Fibroblast of pulmonary artery (primary cell): ENCODE measurements around the gene TMC6.

Source experiments
- DNase-seq: peaks from one replicate; pipeline ENCODE4 v3.0.0-alpha.2; 2010; ENCODE audit warnings: low read depth
- H3K4me3 ChIP-seq: replicated peaks from 2 replicates; pipeline ENCODE4 v1.5.1; 2011; ENCODE audit warnings: low read depth, mild to moderate bottlenecking, control low read depth, low read length, moderate library complexity
- TF ChIP-seq, protein P1 (sequence below): IDR thresholded peaks from 2 replicates; pipeline ENCODE4 v1.5.1; 2011; ENCODE audit warnings: mild to moderate bottlenecking, control low read depth, low read length, inconsistent platforms; ENCODE audit errors: missing control alignments

The TMC6 gene

DNA sequence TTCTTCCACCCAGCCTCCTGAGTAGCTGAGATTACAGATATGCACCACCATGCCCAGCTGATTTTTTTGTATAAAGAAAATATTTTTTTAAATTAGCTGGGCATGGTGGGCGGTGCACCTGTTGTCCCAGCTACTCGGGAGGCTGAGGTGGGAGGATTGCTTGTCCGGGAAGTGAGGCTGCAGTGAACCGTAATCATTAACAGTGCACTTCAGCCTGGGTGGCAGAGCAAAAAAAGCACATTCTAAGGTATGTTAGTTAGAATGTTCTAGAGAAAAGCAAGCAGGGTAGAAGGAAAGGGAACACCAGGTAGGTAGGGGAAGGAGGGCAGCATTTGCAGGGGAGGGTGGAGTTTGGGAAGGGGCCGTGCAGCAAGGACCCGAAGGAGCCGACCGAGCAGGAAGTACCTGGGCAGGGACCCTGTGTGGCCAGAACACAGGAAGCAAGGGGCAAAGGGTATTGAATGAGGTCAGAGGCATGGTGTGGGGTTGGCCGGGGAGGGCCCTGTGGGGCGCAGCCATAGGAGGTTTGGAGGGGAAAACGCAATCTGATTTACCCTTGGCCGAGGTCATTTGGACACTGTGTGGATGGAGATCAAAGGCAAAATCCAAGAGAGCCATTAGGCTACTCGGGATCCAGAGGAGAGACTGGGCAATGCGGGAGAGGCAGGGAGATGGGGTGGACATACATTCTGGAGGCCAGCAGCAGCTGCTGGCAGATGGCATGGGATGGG, 19.9 kb upstream of the TMC6 start:
- DNase-seq: no peak
- H3K4me3 ChIP-seq: no peak overlapping the region
- TF ChIP-seq, protein P1, sequence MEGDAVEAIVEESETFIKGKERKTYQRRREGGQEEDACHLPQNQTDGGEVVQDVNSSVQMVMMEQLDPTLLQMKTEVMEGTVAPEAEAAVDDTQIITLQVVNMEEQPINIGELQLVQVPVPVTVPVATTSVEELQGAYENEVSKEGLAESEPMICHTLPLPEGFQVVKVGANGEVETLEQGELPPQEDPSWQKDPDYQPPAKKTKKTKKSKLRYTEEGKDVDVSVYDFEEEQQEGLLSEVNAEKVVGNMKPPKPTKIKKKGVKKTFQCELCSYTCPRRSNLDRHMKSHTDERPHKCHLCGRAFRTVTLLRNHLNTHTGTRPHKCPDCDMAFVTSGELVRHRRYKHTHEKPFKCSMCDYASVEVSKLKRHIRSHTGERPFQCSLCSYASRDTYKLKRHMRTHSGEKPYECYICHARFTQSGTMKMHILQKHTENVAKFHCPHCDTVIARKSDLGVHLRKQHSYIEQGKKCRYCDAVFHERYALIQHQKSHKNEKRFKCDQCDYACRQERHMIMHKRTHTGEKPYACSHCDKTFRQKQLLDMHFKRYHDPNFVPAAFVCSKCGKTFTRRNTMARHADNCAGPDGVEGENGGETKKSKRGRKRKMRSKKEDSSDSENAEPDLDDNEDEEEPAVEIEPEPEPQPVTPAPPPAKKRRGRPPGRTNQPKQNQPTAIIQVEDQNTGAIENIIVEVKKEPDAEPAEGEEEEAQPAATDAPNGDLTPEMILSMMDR: no peak

DNA sequence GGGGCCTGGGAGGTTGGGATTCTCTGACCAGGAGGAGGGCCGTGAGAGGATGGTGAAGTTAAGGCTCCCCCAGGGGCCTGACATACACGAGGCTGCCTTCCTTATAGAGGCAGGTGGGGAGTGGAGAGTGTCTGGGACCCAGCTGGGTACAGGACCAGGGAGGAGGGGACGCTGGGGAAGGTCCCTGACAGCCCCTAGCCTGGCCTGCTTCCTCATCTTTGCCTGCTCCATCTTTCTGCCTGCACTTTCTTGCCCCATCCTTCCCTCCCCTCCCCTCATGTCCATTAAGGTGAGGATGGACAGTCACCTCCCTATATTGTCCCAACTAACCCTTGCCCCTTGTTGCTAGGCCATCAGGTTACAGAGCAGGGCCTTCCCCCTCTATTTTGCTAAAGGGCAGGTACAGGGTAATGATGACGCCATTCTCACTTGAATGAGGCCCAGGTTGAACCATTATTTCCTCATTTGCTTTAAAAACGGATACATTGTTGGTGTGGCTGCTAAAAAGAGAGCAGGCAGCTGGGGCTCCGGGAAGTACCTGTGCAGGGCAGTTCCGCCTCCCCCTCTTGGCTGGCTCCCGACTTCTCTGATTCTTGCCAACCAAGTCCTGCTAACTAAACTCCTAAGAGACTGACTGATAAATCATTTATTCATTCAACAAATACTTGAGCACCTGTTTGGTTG, 18.9 kb upstream of the TMC6 start:
- TF ChIP-seq, protein P1: no peak
- no peak overlapping the region for H3K4me3 ChIP-seq
- DNase-seq: no peak

DNA sequence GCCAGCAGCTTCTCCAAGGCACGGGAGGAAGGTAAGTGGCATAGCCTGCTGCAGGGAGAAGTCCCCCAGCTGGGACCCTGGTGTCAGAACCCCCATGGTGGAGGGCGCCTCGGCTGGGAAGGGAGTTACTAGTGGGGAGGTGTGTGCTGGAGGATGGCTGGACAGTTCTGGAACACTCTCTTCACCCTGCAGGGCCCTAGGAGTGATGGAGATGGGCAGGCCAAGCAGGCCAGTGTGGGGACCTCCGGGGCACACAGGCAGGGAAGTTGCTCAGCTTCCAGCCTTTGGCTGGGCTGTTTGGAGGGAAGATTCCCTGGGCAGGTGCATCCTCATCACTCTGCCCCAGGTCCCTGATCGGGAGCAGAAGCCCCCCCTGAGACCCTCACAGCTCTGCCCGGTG, 18.3 kb upstream of the TMC6 start:
- TF ChIP-seq, protein P1: no peak
- no peak overlapping the region for H3K4me3 ChIP-seq
- no peak for DNase-seq

DNA sequence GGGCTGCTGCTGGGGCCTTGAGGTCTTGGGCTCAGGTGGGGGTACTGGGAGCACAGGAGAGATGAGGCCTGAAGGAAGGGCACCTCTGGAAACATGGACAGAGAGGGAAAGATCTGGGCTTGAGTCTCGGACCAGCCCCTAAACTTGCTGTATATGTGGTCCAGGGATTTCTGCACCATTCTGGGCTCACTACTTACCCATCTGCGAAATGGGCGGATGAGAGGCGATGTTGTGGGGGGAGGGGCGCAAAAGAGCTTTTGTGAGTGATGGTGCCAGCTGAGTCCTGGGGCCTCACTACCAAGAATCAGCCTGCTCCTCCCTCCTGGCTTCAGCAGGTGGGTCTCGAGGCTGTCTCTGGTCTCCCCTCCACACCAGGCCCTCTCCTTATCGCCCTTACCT, 17.9 kb upstream of the TMC6 start:
- TF ChIP-seq, protein P1: no peak
- no peak overlapping the region for H3K4me3 ChIP-seq
- no peak for DNase-seq

DNA sequence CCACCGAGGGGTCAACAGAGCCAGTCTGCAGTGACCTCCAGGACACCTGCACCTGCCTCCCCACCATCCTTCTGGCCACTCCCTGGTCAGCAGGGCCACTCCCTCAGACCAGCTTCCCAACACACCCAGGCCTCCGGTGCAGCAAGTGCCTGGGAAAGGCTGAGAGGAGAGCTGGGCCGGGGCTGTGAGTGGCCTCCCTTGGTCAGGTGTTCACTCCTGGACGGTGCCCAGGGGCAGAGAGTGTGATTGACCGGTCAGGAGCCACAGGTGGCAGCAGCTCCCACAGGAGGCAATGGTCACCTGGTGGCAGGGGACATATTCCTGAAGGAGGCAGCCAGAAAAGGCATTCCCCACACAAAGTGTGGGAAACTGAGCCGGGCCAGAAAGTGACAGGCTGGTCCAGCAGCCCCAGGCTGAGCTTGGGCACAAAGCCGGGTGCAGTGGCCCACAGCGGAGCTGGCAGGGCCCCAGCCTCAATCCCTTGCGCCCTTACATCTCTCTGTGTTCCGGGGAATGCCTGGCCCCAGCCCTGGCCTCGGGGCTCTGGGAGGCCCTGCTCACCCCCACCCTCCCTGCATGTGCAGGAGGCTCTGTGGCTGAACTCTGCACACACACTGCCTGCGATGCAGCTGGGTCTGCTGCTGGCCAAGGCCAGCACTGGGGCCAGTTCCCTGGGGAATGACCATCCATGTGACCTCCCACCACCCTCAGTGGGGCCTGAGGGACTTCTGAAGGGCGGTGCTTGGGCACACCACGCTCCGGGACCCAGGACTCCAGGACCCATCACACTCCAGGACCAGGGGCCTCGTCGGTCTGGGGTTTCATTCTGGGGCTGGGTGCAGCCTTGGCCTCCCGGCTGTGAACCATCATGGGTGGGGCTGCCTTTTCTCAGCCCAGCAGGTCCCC, 16.4 kb upstream of the TMC6 start:
- TF ChIP-seq, protein P1: no peak
- H3K4me3 ChIP-seq: no peak overlapping the region
- no peak for DNase-seq

DNA sequence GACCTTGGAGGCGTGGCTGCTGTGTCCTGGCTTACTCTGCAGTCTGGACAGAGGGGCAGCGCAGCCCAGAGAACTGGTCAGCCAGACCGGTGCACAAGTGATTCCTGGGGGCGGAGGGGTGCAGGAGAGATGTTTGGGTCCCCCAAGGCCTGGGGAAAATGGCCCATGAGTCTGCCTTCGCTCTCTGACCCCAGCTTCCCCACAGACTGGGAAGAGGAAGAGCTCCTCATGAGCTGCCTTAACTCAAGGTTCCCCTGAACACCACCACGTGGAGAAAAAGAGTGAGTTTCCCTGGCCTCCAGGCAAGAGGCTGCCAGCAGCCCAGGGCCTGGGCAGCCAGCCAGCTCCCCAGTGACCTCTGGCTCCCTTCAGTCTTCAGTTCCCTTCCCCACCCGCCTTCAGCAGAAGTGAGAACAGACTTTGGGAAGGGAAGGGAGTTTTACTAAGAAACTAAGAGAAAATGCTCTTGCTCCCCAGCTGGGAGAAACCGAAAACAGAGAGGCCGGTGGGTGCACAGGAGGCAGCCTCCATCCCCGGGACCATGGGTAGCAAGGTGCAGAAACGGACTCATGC, 15.7 kb upstream of the TMC6 start:
- DNase-seq: peak; percentile 91
- no peak overlapping the region for H3K4me3 ChIP-seq
- TF ChIP-seq, protein P1: no peak
